Hippocampal formation (tissue), 2 donors: ENCODE data around the gene PRKRIP1.
A peak's percentile ranks its signal among the peaks of the same experiment; 100 is the strongest.
"Not testable (repeated sequence)": the region's sequence is repeated elsewhere in the genome, so short reads cannot be mapped to it uniquely, and the experiment has no call there.

Source experiments
- DNase-seq, 2 donors: peaks; one replicate each; lab custom pipeline; 2025; lab: John Stamatoyannopoulos, UW

Gene PRKRIP1

GRCh38 chr7:102457352-102457924, 61.3 kb downstream of the PRKRIP1 start:
- no peak for DNase-seq

GRCh38 chr7:102459221-102459844, 63.2 kb downstream of the PRKRIP1 start:
- no peak for DNase-seq

GRCh38 chr7:102460467-102460866, 64.3 kb downstream of the PRKRIP1 start:
- no peak for DNase-seq

DNA sequence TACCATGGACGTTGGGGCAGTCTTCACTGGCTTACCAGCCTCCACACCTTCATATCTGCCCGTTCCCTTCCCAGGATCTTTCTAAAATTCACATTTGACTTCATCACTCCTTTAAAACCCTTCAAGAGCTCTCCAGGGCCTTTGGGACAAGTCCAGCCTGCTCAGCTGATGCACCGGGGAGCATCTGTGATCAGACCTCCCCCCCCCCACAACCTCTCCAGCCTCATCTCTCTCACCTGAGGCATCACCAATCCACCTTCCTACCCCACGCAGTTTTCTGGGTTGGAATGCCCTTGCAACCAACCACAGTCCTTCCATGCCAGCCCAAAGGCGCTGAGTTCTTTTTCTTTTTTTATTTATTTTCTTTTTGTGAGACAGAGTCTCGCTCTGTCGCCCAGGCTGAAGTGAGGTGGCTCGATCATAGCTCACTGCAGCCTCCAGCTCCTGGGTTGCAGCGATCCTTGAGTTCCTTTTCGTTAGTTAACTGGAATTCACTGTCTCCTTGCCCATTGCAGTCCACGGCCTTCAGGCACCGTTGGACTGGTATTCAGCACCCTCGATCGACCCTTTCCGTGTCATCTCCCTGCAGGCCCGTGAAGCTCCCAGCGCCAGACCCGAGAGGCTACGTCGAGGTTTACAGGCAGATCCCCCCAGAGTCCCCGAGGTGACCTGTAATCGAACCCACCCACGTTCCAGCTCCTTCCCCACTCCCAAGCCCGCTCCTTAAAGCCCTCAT, 67.8 kb downstream of the PRKRIP1 start:
- DNase-seq, result no peak

DNA sequence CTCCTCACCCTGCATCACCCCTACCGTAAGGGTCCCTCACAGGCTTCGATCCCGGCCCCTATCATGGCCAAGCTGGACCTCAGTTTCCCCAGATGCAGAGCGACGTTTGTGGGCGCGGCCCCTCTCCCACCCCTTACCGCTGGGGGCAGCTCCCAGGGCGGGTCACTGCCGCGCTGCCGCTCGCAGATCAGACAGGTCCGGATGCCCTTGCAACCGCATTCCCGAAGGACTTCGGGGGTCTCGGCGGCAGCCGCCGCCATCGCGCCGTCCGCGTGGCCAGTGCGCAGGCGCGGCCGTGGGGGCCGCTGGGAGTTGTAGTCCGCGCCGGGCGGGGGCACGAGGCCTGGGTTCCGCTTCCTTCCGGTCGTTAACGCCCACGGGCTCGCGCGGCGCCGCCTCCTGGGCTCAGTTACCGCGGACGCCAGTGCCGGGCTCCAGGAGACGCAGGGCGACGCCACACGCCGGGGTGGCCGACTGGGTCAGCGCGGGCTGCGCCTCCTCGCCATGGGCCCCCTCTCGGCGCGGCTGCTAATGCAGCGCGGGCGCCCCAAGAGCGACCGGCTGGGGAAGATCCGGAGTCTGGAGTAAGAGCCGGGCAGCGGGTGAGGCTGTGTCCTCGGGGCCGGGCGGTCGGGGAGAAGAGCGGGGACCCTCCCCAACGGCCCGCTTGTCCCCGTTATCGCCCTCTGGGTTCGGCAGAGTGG, 68.6 kb downstream of the PRKRIP1 start, which contains the start of the genes ALKBH4 and LRWD1:
Gene ALKBH4 (minus strand): TSS at position 287 of the 704 bp plus-strand sequence. CDS start 27 bp downstream, at position 260.
Gene LRWD1 (plus strand): TSS at position 408 of the 704 bp plus-strand sequence. CDS start 97 bp downstream, at position 505.
- peak; percentile 85 to 88 for DNase-seq

- DNase-seq, result no peak
Observed at GRCh38 chr7:102466097-102466496, 69.9 kb downstream of the PRKRIP1 start.

DNA sequence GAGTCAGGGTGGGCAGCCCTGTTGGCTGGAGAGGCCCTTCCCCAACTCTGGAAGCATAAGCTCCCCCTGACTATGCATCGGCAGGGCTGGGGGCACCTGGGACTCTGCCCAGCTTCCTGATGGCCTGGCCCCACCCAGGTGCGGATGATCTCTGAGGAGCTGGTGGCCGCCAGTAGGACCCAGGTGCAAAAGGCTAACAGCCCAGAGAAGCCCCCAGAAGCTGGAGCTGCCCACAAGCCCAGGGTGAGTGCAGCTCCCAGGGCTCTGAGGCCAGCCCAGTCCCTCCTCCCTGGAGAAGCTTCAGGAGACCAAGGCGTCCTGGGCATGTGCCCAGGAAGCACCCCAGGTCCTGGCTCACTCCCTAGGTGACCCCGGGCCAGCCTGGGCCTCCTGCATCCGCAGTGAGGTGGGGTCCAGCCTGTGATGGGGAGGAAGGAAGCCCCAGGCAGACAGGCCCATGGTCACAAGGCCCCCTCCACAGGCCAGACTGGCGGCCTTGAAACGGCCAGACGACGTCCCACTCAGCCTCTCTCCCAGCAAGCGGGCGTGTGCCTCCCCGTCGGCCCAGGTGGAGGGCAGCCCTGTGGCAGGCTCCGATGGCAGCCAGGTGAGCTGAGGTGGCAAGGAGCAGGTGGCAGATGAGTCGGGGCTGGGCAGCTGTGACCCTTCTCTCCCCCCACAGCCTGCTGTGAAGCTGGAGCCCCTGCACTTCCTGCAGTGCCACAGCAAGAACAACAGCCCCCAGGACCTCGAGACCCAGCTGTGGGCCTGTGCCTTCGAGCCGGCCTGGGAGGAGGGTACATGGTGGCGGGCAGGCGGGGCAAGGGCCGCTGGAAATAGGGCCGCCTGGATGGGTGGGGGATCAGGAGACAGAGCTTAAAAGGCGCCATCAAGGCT, 71.7 kb downstream of the PRKRIP1 start:
- DNase-seq, result no peak

GRCh38 chr7:102468478-102469350, 72.6 kb downstream of the PRKRIP1 start:
- no peak for DNase-seq

DNA sequence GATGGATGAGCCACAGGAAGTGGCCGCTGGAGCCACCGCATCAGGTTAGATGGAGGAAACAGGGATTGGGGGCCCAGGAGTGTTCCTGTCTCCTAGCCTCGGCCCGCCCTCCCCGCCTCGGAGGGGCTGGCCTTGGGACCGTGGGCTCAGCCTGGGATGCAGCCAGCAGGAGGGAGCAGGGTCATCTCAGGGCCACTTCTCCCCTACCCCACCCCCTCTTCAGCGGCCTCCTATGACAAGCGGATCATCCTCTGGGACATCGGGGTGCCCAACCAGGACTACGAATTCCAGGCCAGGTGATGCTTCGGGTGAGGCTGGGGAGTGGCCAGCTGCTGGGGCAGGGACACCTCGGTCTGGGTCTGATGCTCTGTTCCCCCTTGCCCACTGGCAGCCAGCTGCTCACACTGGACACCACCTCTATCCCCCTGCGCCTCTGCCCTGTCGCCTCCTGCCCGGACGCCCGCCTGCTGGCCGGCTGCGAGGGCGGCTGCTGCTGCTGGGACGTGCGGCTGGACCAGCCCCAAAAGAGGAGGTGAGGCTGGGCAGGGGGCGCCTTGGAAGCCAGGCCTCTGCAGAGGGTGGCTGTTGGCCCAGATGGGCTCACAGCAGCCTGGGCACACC, 73.3 kb downstream of the PRKRIP1 start:
- no peak for DNase-seq

DNA sequence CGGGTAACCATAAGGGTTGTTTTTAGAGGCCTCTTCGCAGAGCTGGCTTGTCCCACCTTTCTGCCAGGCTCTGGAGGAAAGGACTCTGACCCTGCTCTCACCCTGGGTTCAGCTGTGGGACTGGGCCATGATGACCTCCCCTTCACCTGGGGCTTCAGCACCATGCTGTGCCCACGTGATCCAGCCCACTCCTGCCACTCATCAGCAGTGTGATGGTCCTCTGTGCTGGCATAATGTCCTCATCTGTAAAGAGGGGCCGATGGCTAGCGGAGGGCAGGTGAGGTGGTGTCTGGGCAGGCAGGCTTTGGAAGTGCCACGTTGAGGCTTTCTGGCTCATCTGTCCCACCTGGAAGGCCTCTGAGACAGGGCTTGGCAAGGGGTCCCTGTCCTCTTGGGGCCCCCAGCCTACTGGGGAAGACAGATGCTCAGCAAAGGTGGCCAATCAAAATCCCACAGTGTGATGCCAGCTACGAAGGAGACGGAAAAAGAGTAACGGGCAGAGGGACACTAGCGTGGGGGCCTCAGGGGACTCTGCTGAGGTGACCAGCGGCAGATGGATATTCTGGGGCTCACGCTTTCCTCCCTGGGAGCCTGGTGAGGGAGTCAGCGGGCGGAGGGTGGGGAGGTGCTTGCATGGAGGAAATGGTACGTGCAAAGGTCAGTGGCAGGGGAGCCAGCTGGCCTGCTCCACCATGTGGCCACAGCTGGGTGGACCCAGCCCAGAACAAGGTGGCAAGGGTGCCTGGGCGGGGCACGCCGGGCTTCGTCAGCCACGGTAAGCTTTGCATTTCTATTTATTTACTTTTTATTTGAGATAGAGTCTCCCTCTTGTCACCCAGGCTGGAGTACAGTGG, 74.0 kb downstream of the PRKRIP1 start:
- no peak for DNase-seq

- no peak for DNase-seq
Observed at GRCh38 chr7:102471791-102472125, 75.6 kb downstream of the PRKRIP1 start.

GRCh38 chr7:102472126-102473041, 76.2 kb downstream of the PRKRIP1 start:
- DNase-seq, result no peak

- no peak for DNase-seq
Observed at GRCh38 chr7:102473271-102473991, 77.3 kb downstream of the PRKRIP1 start.

GRCh38 chr7:102474116-102474515, 78.0 kb downstream of the PRKRIP1 start:
- DNase-seq, result not testable (repeated sequence)

DNA sequence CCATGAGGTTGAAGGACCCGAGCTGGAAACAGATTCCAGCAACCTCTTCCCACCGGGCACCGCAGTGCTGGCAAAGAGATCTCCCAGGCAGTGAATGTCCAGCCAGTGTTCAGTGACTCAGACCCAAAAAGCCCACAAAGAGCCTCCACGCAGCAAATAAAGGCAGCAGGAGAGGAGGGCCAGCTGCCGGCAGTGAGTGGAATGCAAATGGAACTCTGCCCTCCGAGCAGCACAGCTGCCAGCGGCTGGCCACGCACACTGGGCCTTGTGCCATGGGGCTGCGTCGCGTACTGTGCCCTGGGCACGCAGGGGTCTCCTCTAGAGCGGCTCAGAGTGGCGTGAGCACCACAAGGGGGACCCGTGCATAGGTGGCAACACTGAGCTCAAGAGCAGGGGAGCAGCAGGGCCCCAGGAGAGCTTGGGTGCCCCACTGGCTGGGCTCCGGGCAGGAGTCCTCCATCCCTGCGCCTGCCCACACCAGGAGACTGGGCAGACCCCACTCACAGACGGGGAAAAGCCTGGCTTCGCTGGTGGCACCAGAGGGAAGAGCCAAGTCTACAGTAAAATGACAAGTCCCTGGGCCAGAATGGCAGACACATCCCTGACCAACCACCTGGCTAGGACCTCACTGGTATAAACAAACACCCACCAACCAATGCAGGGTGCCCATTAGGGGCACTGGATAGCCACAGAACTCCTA, 78.7 kb downstream of the PRKRIP1 start:
- not testable (repeated sequence) for DNase-seq
